ENCODE results near the gene NKX6-2. TPM values are rescaled to one million over a fixed set of nuclear protein-coding genes. Genes with fewer than 3 reads are reported as not detected.

The NKX6-2 gene
- total RNA-seq, 4 donors from 2014 or later, result 0.14 TPM; not detected in 3

GRCh38 chr10:132804785-132805426 is 19.0 kb upstream of the NKX6-2 start:
- Histone ChIP-seq H3K27ac (no peak overlapping the region), H3K36me3 (no peaks in the 10 kb centered on the region), H3K4me3 (no peak overlapping the region), H3K27me3 (no peaks in the 10 kb centered on the region), H3K9me3 (no peaks in the 10 kb centered on the region), H3K4me1 (no peaks in the 10 kb centered on the region)
- no peak for DNase-seq
- TF ChIP-seq CTCF (IDR thresholded peaks at IDR 0.05), result no peak
- no peak for TF ChIP-seq POLR2A (IDR thresholded peaks at IDR 0.05)
- intact Hi-C loops (cut with DNase I; ENCODE audit: low total_unique reads), result no loop called here

- intact Hi-C loops (cut with DNase I; ENCODE audit: low total_unique reads), result no loop called here
- TF ChIP-seq CTCF (IDR thresholded peaks at IDR 0.05) (no peak), POLR2A (IDR thresholded peaks at IDR 0.05) (no peak)
- no peaks in the 10 kb centered on the region for H3K9me3 ChIP-seq
- H3K27me3 ChIP-seq, result no peaks in the 10 kb centered on the region
- H3K27ac ChIP-seq, result no peak overlapping the region
- no peaks in the 10 kb centered on the region for H3K36me3 ChIP-seq
- H3K4me1 ChIP-seq, result no peaks in the 10 kb centered on the region
- H3K4me3 ChIP-seq, result no peak overlapping the region
- DNase-seq, result no peak
Observed at GRCh38 chr10:132804287-132804686, 18.3 kb upstream of the NKX6-2 start.

- TF ChIP-seq CTCF (IDR thresholded peaks at IDR 0.05), result no peak
- TF ChIP-seq POLR2A (IDR thresholded peaks at IDR 0.05), result no peak
- H3K9me3 ChIP-seq, result no peaks in the 10 kb centered on the region
- H3K4me1 ChIP-seq, result no peaks in the 10 kb centered on the region
- intact Hi-C loops (cut with DNase I; ENCODE audit: low total_unique reads), result no loop called here
- no peak for DNase-seq
- H3K27me3 ChIP-seq, result no peaks in the 10 kb centered on the region
- H3K27ac ChIP-seq, result no peak overlapping the region
- H3K4me3 ChIP-seq, result no peak overlapping the region
- H3K36me3 ChIP-seq, result no peaks in the 10 kb centered on the region
Observed at GRCh38 chr10:132803416-132804210, 17.7 kb upstream of the NKX6-2 start.

- H3K27ac ChIP-seq, result no peak overlapping the region
- TF ChIP-seq CTCF (IDR thresholded peaks at IDR 0.05), result no peak
- no peak for TF ChIP-seq POLR2A (IDR thresholded peaks at IDR 0.05)
- no peak for DNase-seq
- H3K4me1 ChIP-seq, result no peaks in the 10 kb centered on the region
- H3K4me3 ChIP-seq, result no peak overlapping the region
- H3K9me3 ChIP-seq, result no peaks in the 10 kb centered on the region
- intact Hi-C loops (cut with DNase I; ENCODE audit: low total_unique reads), result no loop called here
- H3K27me3 ChIP-seq, result no peaks in the 10 kb centered on the region
- no peaks in the 10 kb centered on the region for H3K36me3 ChIP-seq
Observed at GRCh38 chr10:132802694-132803320, 16.9 kb upstream of the NKX6-2 start.

GRCh38 chr10:132802048-132802447 is 16.1 kb upstream of the NKX6-2 start:
- Histone ChIP-seq H3K4me1 (no peaks in the 10 kb centered on the region), H3K9me3 (no peaks in the 10 kb centered on the region), H3K4me3 (no peak overlapping the region), H3K27me3 (no peaks in the 10 kb centered on the region), H3K27ac (no peak overlapping the region), H3K36me3 (no peaks in the 10 kb centered on the region)
- intact Hi-C loops (cut with DNase I; ENCODE audit: low total_unique reads), result no loop called here
- no peak for DNase-seq
- no peak for TF ChIP-seq CTCF (IDR thresholded peaks at IDR 0.05)
- no peak for TF ChIP-seq POLR2A (IDR thresholded peaks at IDR 0.05)

Measured in uterus (tissue), 4 donors.